ENCODE data around the gene MYPN.
"Not testable (repeated sequence)": the region's sequence is repeated elsewhere in the genome, so short reads cannot be mapped to it uniquely, and the experiment has no call there.

Gene MYPN

GRCh38 chr10:68135362-68135761 is 26.1 kb downstream of the MYPN start:
- DNase-seq (ENCODE audit: low spot score) = no peak

GRCh38 chr10:68135922-68136792 is 26.9 kb downstream of the MYPN start:
- DNase-seq (ENCODE audit: low spot score) = no peak

- DNase-seq (ENCODE audit: low spot score) = no peak
Measured at GRCh38 chr10:68137171-68137570, 27.9 kb downstream of the MYPN start.

GRCh38 chr10:68138526-68138925 is 29.2 kb downstream of the MYPN start:
- DNase-seq (ENCODE audit: low spot score) = no peak

GRCh38 chr10:68139448-68140272 is 30.4 kb downstream of the MYPN start:
- DNase-seq (ENCODE audit: low spot score) = no peak

DNA sequence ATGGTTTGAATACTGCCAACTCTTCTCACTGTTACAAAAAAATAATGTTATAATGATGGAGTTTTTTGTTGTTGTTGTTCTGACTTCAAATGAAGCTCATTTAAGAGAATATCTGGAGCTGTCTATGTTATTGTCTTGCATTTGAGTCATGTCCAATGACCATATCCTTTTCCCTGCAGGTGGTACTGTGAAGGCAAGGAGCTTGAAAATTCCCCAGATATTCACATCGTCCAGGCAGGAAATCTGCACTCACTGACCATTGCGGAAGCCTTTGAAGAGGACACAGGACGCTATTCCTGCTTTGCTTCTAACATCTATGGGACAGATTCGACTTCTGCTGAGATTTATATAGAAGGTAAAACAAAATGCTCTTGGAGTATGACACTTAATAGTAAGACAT is 33.5 kb downstream of the MYPN start:
- DNase-seq (ENCODE audit: low spot score) = no peak

- DNase-seq (ENCODE audit: low spot score) = no peak
Measured at GRCh38 chr10:68144709-68145108, 35.4 kb downstream of the MYPN start.

GRCh38 chr10:68145705-68146104 is 36.4 kb downstream of the MYPN start:
- DNase-seq (ENCODE audit: low spot score) = no peak

GRCh38 chr10:68146133-68146532 is 36.8 kb downstream of the MYPN start:
- DNase-seq (ENCODE audit: low spot score) = no peak

GRCh38 chr10:68151453-68151852 is 42.2 kb downstream of the MYPN start:
- no peak for DNase-seq (ENCODE audit: low spot score)

- peak; percentile 8 for DNase-seq (ENCODE audit: low spot score)
Measured at GRCh38 chr10:68153473-68154210, 44.4 kb downstream of the MYPN start.

- no peak for DNase-seq (ENCODE audit: low spot score)
Measured at GRCh38 chr10:68154211-68154497, 44.9 kb downstream of the MYPN start.

- DNase-seq (ENCODE audit: low spot score) = no peak
Measured at GRCh38 chr10:68155615-68156210, 46.4 kb downstream of the MYPN start.

DNA sequence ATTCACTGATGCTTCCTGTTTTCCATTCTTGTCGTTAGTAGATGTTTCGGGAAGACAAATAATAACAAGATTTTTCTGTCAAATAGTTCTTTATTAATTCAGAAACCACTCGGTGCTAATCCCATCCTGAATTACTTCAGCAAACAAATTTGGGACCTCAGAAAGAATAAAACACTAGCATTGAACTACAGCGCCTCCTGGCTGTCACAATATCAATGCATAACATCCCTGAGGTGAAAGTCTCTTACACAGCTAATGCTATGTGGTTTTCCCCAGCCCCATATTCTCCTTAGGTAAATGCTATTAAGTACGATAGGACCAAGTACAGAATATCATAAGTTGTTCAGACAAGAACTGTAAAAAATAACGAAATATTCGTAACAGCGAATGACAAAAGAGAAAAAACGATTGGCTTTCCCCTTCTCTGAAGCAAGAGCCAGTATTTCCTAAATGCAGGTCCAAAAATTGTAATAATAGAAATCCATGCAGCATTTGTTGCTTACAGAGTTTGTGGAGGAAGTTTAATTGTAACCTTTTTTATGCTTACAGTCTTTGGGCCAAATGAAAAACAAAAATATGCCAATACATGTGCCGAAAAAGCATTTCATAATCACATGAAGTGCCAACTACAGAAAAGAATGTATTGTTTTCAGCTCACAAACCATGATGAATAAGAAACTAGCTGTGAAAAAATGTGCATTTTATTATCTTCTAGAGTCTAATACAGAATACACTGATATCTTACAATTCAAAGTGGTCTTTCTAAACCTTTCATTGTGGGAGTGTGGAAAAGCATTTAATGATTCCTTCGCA is 47.3 kb downstream of the MYPN start:
- peak; percentile 57 for DNase-seq (ENCODE audit: low spot score)

DNA sequence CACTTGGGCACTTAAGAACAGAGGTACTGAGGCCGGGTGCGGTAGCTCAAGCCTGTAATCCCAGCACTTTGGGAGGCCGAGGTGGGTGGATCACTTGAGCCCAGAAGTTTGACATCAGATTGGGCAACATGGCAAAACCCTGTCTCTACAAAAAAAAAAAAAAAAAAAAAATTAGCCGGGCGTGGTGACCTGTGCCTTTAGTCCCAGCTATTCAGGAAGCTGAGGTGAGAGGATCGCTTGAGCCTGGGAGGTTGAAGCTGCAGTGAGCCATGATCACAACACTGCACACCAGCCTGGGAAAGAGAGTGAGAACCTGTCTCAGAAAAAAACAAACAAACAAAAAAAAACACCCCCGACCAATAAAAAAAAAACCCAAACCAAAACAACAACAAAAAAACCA is 48.2 kb downstream of the MYPN start:
- DNase-seq (ENCODE audit: low spot score) = not testable (repeated sequence)

DNA sequence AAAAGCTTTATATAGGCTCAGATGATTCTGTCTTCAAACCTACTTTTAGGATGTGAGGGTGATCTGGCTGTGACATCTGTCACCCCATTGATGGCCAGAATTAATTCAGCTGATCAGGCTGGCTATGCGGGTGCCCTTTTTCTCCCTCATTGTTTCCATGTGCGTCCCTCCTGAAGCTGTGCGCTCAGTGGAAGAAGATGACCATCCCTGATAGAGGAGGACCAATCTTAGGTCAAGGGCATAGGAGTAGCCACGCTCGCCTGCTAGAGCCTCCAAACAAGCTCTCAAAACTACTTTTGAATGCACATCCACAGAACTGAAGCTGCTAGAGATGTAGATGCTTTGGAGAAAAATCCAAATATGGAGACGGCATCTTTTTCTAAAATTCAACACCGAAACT is 48.7 kb downstream of the MYPN start:
- no peak for DNase-seq (ENCODE audit: low spot score)

DNA sequence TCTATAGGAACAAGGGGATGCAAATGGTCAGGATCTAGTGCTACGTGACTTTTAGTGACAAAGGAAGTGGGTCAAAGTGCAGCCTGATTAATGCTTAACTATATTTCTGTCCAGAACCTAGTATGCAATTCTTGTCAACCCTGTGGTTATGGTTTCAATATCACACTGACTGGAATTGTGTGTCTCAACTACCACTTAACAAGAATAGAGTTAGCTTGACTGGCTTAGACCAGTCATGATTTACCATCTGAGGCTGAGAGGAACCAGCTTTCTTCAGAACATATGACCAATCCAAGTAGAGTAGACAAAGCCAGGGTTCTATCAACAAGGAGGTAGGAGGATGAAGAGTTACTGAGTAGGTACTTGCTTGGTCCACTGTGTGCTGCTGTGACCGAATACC is 54.4 kb downstream of the MYPN start:
- DNase-seq (ENCODE audit: low spot score) = no peak

- DNase-seq (ENCODE audit: low spot score) = no peak
Measured at GRCh38 chr10:68165643-68166042, 56.4 kb downstream of the MYPN start.

- no peak for DNase-seq (ENCODE audit: low spot score)
Measured at GRCh38 chr10:68166871-68167585, 57.7 kb downstream of the MYPN start.

DNA sequence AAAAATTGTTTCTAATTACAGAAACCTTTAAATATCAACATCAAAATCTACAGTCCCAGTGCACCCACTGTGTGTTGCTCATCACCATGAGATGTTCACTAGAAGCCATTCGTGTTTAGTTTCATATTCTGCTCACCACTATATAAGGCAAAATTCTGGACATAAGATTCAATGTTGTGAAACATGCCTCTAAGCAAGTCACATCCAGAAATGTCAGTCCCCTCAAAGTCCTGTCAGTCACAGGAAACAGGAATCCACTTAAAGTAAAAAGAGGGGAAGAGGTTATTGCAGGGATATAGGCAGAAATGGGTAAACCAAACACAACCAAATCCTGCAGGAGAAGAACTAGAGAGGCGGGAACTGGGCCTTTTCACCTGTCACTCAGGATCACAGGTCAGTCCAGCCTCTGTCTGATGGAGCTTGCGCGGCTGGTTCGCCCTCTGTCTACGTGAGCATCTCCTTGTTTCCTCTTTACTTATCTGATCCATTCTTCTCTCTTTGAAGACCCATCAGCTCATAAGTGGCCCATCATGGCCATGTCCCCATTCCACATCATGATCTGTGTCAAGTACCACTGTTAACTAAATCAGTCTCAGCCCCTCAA is 58.4 kb downstream of the MYPN start:
- no peak for DNase-seq (ENCODE audit: low spot score)

All from hematopoietic multipotent progenitor cell treated with erythropoietin and hydrocortisone succinate and interleukin-3 and kit ligand, for 15 days (in vitro differentiated cells).